HEK293 (cell line): ENCODE measurements around the gene KIF18A.

Experiments used
- CTCF ChIA-PET: fragments of 350-600 bp; formaldehyde crosslinking; extraction: SDS; loops from one replicate; lab custom pipeline; 2021; ENCODE audit warnings: antibody characterized with exemption; lab: Yijun Ruan, JAX
- POLR2A ChIA-PET: fragments of 300-600 bp; formaldehyde crosslinking; extraction: SDS; loops from one replicate; lab custom pipeline; 2020; ENCODE audit warnings: antibody characterized with exemption, inconsistent platforms; lab: Yijun Ruan, JAX
- H3K27ac ChIP-seq: fragments of 200-500 bp; sonication (Bioruptor generic); 2 replicates; pipeline ENCODE4 v1.5.1; 2014; ENCODE audit warnings: low read depth, low read length, control low read depth, inconsistent platforms; ENCODE audit errors: extremely low read depth
- H3K36me3 ChIP-seq, 2 experiments: fragments of 200-500 bp in 1 of 2; sonication (Bioruptor generic) in 1 of 2; 1 replicate in 1 of 2; 2 replicates in 1 of 2; pipeline ENCODE4 v1.5.1; 2014 to 2017; ENCODE audit warnings: inconsistent platforms in 2 of 2, low read length in 2 of 2; ENCODE audit not compliant: control insufficient read depth in 2 of 2, insufficient read depth in 1 of 2
- H3K4me1 ChIP-seq: fragments of 200-500 bp; sonication (Bioruptor generic); 2 replicates; pipeline ENCODE4 v1.5.1; 2014; ENCODE audit warnings: mild to moderate bottlenecking, low read length, inconsistent platforms; ENCODE audit not compliant: control insufficient read depth, insufficient read depth
- H3K4me3 ChIP-seq: 2 replicates; pipeline ENCODE4 v1.5.1; 2011; ENCODE audit warnings: low read depth, mild to moderate bottlenecking, control low read depth, low read length, moderate library complexity
- H3K9me3 ChIP-seq: fragments of 200-500 bp; sonication (Bioruptor generic); 2 replicates; pipeline ENCODE4 v1.5.1; 2014; ENCODE audit warnings: low read depth, low read length, inconsistent platforms; ENCODE audit not compliant: control insufficient read depth, insufficient read depth
- BCL11B ChIP-seq: fragments of 450-650 bp; formaldehyde crosslinking; IDR thresholded peaks from 2 replicates; pipeline ENCODE4 v1.5.1; 2016; ENCODE audit warnings: low read depth, missing biosample characterization, missing genetic modification characterization
- HOXA7 ChIP-seq: sonication (generic); formaldehyde crosslinking; IDR thresholded peaks from 2 replicates; pipeline ENCODE4 v1.8.1; 2022; ENCODE audit warnings: missing genetic modification reagents, borderline replicate concordance
- KLF8 ChIP-seq: fragments of 450-650 bp; formaldehyde crosslinking; IDR thresholded peaks from 2 replicates; pipeline ENCODE4 v1.5.1; 2016; ENCODE audit warnings: missing biosample characterization, missing genetic modification characterization
- REST ChIP-seq: fragments of 450-650 bp; formaldehyde crosslinking; IDR thresholded peaks from 2 replicates; pipeline ENCODE4 v1.5.1; 2016; ENCODE audit warnings: missing biosample characterization, missing genetic modification characterization
- SP7 ChIP-seq: fragments of 450-650 bp; formaldehyde crosslinking; IDR thresholded peaks from 2 replicates; pipeline ENCODE4 v1.5.1; 2016; ENCODE audit warnings: missing biosample characterization, missing genetic modification characterization
- ZBTB20 ChIP-seq: fragments of 450-650 bp; formaldehyde crosslinking; IDR thresholded peaks from 2 replicates; pipeline ENCODE4 v1.5.1; 2016; ENCODE audit warnings: missing biosample characterization, missing genetic modification characterization
- ZNF138 ChIP-seq: fragments of 450-650 bp; formaldehyde crosslinking; IDR thresholded peaks from 2 replicates; pipeline ENCODE4 v1.5.1; 2016; ENCODE audit warnings: missing biosample characterization, missing genetic modification characterization, borderline replicate concordance
- ZNF146 ChIP-seq: fragments of 450-650 bp; formaldehyde crosslinking; IDR thresholded peaks from 2 replicates; pipeline ENCODE4 v1.5.1; 2016; ENCODE audit warnings: missing biosample characterization, missing genetic modification characterization
- ZNF148 ChIP-seq: fragments of 450-650 bp; formaldehyde crosslinking; IDR thresholded peaks from 2 replicates; pipeline ENCODE4 v1.5.0; 2017; ENCODE audit warnings: missing biosample characterization, missing genetic modification characterization, borderline replicate concordance
- ZNF2 ChIP-seq: fragments of 450-650 bp; formaldehyde crosslinking; IDR thresholded peaks from 2 replicates; pipeline ENCODE4 v1.5.1; 2016; ENCODE audit warnings: missing biosample characterization, missing genetic modification characterization
- ZNF266 ChIP-seq: fragments of 450-650 bp; formaldehyde crosslinking; IDR thresholded peaks from 2 replicates; pipeline ENCODE4 v1.5.1; 2016; ENCODE audit warnings: missing biosample characterization, missing genetic modification characterization, low read depth
- ZNF274 ChIP-seq, 2 experiments: fragments of 200-500 bp in 1 of 2; fragments of 450-650 bp in 1 of 2; sonication (Bioruptor generic) in 1 of 2; formaldehyde crosslinking in 1 of 2; IDR thresholded peaks; 2 replicates each; pipeline versions ENCODE4 v1.5.1 to v1.6.1; 2014 to 2016; ENCODE audit warnings: borderline replicate concordance in 1 of 2, inconsistent platforms in 1 of 2, low read length in 1 of 2, missing biosample characterization in 1 of 2, missing genetic modification characterization in 1 of 2
- ZNF341 ChIP-seq: fragments of 450-650 bp; formaldehyde crosslinking; IDR thresholded peaks from 2 replicates; pipeline ENCODE4; 2016; ENCODE audit warnings: low read depth, missing biosample characterization, missing genetic modification characterization
- ZNF354C ChIP-seq: fragments of 450-650 bp; formaldehyde crosslinking; IDR thresholded peaks from 2 replicates; pipeline ENCODE4 v1.5.1; 2016; ENCODE audit warnings: missing biosample characterization, missing genetic modification characterization, low read depth, borderline replicate concordance
- ZNF510 ChIP-seq: fragments of 450-650 bp; formaldehyde crosslinking; IDR thresholded peaks from 2 replicates; pipeline ENCODE4 v1.5.1; 2018; ENCODE audit warnings: mild to moderate bottlenecking, missing genetic modification characterization, missing biosample characterization; ENCODE audit not compliant: insufficient replicate concordance
- ZNF555 ChIP-seq: fragments of 450-650 bp; formaldehyde crosslinking; conservative IDR thresholded peaks from 2 replicates; pipeline ENCODE4 v1.5.1; 2017; ENCODE audit warnings: missing biosample characterization, mild to moderate bottlenecking, missing genetic modification characterization, inconsistent platforms
- ZNF580 ChIP-seq: fragments of 450-650 bp; formaldehyde crosslinking; IDR thresholded peaks from 2 replicates; pipeline ENCODE4 v1.5.1; 2016; ENCODE audit warnings: missing biosample characterization, missing genetic modification characterization
- ZNF600 ChIP-seq: fragments of 450-650 bp; formaldehyde crosslinking; IDR thresholded peaks from 2 replicates; pipeline ENCODE4 v1.5.1; 2016; ENCODE audit warnings: missing biosample characterization, missing genetic modification characterization
- ZNF624 ChIP-seq: fragments of 450-650 bp; formaldehyde crosslinking; IDR thresholded peaks from 2 replicates; pipeline ENCODE4 v1.5.1; 2017; ENCODE audit warnings: missing biosample characterization, missing genetic modification characterization
- ZNF660 ChIP-seq: fragments of 450-650 bp; IDR thresholded peaks from 2 replicates; pipeline ENCODE4 v1.5.1; 2018; ENCODE audit warnings: missing biosample characterization, mild to moderate bottlenecking, missing genetic modification characterization
- ZSCAN18 ChIP-seq: fragments of 450-650 bp; formaldehyde crosslinking; IDR thresholded peaks from 2 replicates; pipeline ENCODE4 v1.5.1; 2016; ENCODE audit warnings: missing biosample characterization, missing genetic modification characterization

KIF18A gene

GRCh38 chr11:28040384-28040783 is 67.6 kb downstream of the KIF18A start:
- CTCF ChIA-PET = no interaction called here
- H3K9me3 ChIP-seq = no peaks in the 10 kb centered on the region
- no peak overlapping the region for H3K4me3 ChIP-seq
- POLR2A ChIA-PET = no interaction called here
- TF ChIP-seq SP7 (tag by site-specific recombination) (no peak), KLF8 (tag by site-specific recombination) (no peak), HOXA7 (no peak), ZNF274 (IDR thresholded peaks at IDR 0.05; ENCODE audit: low read length) (no peak), ZNF274 (tag by site-specific recombination; IDR thresholded peaks at IDR 0.05; ENCODE audit: borderline replicate concordance) (no peak), ZNF510 (tag by site-specific recombination) (no peak), ZNF600 (no peak), ZBTB20 (tag by site-specific recombination) (no peak), ZNF555 (no peak), ZNF148 (tag by site-specific recombination) (no peak), ZNF138 (tag by site-specific recombination) (no peak), ZSCAN18 (tag by site-specific recombination) (no peak), ZNF354C (tag by site-specific recombination) (no peak), ZNF624 (tag by site-specific recombination) (no peak), BCL11B (tag by site-specific recombination) (no peak), ZNF266 (tag by site-specific recombination) (no peak), ZNF146 (no peak), ZNF660 (tag by site-specific recombination) (no peak), ZNF580 (tag by site-specific recombination) (no peak), ZNF2 (no peak)
- no peak overlapping the region for H3K27ac ChIP-seq
- H3K36me3 ChIP-seq = peaks cover 0 to 14% of the 10 kb centered on the region in 2 experiments; a peak in 1 of 3 replicates
- H3K4me1 ChIP-seq = no peaks in the 10 kb centered on the region

DNA sequence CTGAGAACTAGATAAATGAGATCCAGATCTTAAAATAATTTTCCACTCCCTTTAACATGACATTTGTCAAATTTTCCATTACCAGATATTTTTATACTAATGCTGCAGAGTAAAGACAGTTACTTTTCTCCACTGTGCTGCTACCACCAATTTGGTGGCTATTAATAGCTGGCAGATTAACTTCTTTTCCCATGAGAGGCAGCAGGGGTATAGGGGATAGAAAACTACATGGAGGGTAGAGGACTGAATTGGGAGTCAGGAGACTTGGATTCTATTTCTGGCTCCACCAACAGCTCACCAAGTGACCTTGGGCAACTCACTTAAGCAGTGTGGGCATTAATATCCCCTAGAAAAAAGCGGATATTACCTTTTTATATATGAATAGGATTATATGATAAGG is 69.2 kb downstream of the KIF18A start:
- H3K4me3 ChIP-seq = no peak overlapping the region
- CTCF ChIA-PET = no interaction called here
- POLR2A ChIA-PET = no interaction called here

More for the DNA sequence above, 69.2 kb downstream of the KIF18A start:
- Histone ChIP-seq H3K9me3 (no peaks in the 10 kb centered on the region), H3K36me3 (peaks cover 0 to 22% of the 10 kb centered on the region in 2 experiments; a peak in 1 of 3 replicates), H3K4me1 (no peaks in the 10 kb centered on the region), H3K27ac (no peak overlapping the region)
- no peak for TF ChIP-seq ZNF555
- TF ChIP-seq REST (tag by site-specific recombination) = no peak
- no peak for TF ChIP-seq ZNF341 (tag by site-specific recombination)
